Prostate gland (tissue), 2 donors: ENCODE measurements around the gene RAB36.

Experiments
- CTCF ChIP-seq, 4 experiments: fragments of 200-600 bp in 2 of 4; fragments of 450-650 bp in 2 of 4; sonication (generic) in 2 of 4; IDR thresholded peaks; 1 replicate in 3 of 4; 2 replicates in 1 of 4; pipeline ENCODE4 v1.5.1; 2016 to 2019; ENCODE audit warnings: antibody characterized with exemption in 4 of 4, mild to moderate bottlenecking in 2 of 4, moderate library complexity in 2 of 4
- POLR2A ChIP-seq: fragments of 450-650 bp; IDR thresholded peaks from one replicate; pipeline ENCODE4 v1.6.1; 2016; ENCODE audit warnings: antibody characterized with exemption, mild to moderate bottlenecking

GRCh38 chr22:23127788-23128187 is 17.5 kb upstream of the RAB36 start:
- TF ChIP-seq CTCF (IDR thresholded peaks at IDR 0.05) (no peak), POLR2A (no peak)
